ENCODE data around the gene SLC16A3.
A peak's percentile ranks its signal among the peaks of the same experiment; 100 is the strongest.

Gene SLC16A3

GRCh38 chr17:82237083-82237745, 8.4 kb downstream of the SLC16A3 start:
- DNase-seq = no peak

GRCh38 chr17:82237746-82238471, 9.1 kb downstream of the SLC16A3 start:
- DNase-seq = no peak

GRCh38 chr17:82238472-82239201, 9.8 kb downstream of the SLC16A3 start:
- DNase-seq = peak; percentile 28

GRCh38 chr17:82239401-82239925, 10.6 kb downstream of the SLC16A3 start:
- no peak for DNase-seq

- DNase-seq = no peak
Observed at GRCh38 chr17:82239926-82240505, 11.2 kb downstream of the SLC16A3 start.

- no peak for DNase-seq
Observed at GRCh38 chr17:82240506-82241182, 11.8 kb downstream of the SLC16A3 start.

GRCh38 chr17:82241183-82241925, 12.5 kb downstream of the SLC16A3 start:
- DNase-seq = no peak

GRCh38 chr17:82241926-82242697, 13.3 kb downstream of the SLC16A3 start:
- DNase-seq = no peak

- DNase-seq = no peak
Observed at GRCh38 chr17:82242698-82242976, 13.8 kb downstream of the SLC16A3 start.

- DNase-seq = no peak
Observed at GRCh38 chr17:82242977-82243647, 14.3 kb downstream of the SLC16A3 start.

- no peak for DNase-seq
Observed at GRCh38 chr17:82243648-82244412, 15.0 kb downstream of the SLC16A3 start.

GRCh38 chr17:82244413-82245133, 15.7 kb downstream of the SLC16A3 start:
- no peak for DNase-seq

GRCh38 chr17:82245134-82246039, 16.5 kb downstream of the SLC16A3 start:
- no peak for DNase-seq

- DNase-seq = no peak
Observed at GRCh38 chr17:82246040-82246364, 17.2 kb downstream of the SLC16A3 start.

- peak; percentile 59 for DNase-seq
Observed at GRCh38 chr17:82246365-82247181, 17.7 kb downstream of the SLC16A3 start.

- no peak for DNase-seq
Observed at GRCh38 chr17:82247182-82247823, 18.5 kb downstream of the SLC16A3 start.
